ENCODE results near the gene LIMS1.

DNA sequence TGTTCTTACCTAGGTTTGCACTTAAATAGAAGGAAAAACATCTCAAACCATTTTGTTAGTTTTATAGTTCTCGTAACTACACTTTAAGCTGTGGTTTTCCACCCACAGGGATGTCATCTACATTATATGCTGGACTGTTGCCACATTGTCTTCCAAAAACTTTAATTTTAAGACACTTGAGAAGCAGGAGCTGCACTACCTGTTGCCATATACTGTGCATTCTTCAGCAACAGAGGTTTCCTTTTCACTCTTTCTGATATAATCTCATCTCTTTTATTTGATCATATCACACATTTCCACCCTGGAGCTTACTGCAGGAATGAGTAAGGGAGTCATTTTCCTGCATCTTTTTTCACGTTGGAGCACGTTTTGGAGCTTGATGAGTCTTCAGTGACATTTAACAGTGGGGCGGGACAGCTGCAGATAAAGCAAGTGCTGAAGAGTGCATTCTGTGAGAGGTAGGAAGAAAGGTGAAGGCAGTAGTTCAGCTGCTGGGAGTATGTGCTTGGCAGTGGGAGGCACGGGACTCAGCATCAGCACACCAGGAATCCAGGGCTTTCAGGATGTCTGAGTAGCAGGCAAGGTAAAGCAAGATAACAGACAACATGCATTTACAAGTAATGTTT, 3.8 kb downstream of the LIMS1 start:
- TF ChIP-seq CREB1 (IDR thresholded peaks at IDR 0.05; ENCODE audit: low read depth), result no peak
- no peak for TF ChIP-seq TAF1 (IDR thresholded peaks at IDR 0.05; ENCODE audit: low read depth)
- TF ChIP-seq, protein P1, sequence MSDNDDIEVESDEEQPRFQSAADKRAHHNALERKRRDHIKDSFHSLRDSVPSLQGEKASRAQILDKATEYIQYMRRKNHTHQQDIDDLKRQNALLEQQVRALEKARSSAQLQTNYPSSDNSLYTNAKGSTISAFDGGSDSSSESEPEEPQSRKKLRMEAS (IDR thresholded peaks at IDR 0.05), result no peak

Measured in Ishikawa (cell line).